ENCODE data around the gene MTHFD1L. TPM values are rescaled to one million over a fixed set of nuclear protein-coding genes. Genes with fewer than 3 reads are reported as not detected.

Gene MTHFD1L
- total and polyA plus RNA-seq, 9 of the 15 experiments (the other 6 are each of a cell fraction or from before 2014, with no cell fraction given): 20.9 to 128 (median 61.0) TPM

DNA sequence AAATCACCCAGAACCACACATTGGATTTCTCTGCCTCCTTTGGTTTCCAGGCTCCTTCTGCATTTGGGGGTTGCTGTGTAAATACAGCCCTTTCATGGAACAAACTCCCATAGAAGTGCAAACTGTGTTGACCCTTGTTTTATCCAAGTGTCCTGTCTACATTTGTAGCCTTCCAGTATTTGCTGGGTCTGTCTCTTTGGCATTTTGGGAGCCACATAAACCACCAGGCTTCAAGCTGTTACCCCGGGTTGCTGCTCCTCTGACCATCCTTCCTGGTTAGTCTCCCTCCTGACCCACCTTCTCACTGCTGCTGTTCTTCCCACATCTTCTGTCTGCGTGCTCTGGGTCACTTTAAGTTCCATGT lies 7.6 kb upstream of the MTHFD1L start:
- no peak for DNase-seq (ENCODE audit: extremely low read depth in 1 of 4, low spot score in 3 of 4)
- H3K9me3 ChIP-seq (replicated peaks; ENCODE audit: control insufficient read depth, insufficient read depth, low read depth, low read length): no peaks in the 10 kb centered on the region; the same call in 1 of the 2 replicates
- no peaks in the 10 kb centered on the region for H3K79me2 ChIP-seq (ENCODE audit: control insufficient read depth, insufficient read depth, low read length)
- H3K9me1 ChIP-seq (ENCODE audit: control insufficient read depth, insufficient read depth, low read length): no peaks in the 10 kb centered on the region
- H2AFZ ChIP-seq (ENCODE audit: low read depth, low read length): peak overlapping the region; percentile 47
- 10% methylated on average over 2 of the region's 2 CpGs for WGBS (ENCODE audit: insufficient coverage, low coverage, missing lambda C conversion rate)
- H3K4me2 ChIP-seq (ENCODE audit: insufficient read depth, low read length): no peak overlapping the region; the same call in 1 of the 2 replicates
- H3K27me3 ChIP-seq (ENCODE audit: control insufficient read depth in 2 of 2, insufficient read depth in 2 of 2, low read length in 2 of 2): peaks cover 0 to 10% of the 10 kb centered on the region in 2 experiments; a peak in 2 of 5 replicates
- ChIA-PET CTCF (ENCODE audit: low intra/inter-chr PET ratio) (interaction anchor here (0.6 kb wide), 1 partner anchor 40 kb away, joined by 3 read pairs; no protein-coding TSS in a partner anchor), POLR2A (interaction anchor here (0.9 kb wide), 1 partner anchor 31 kb away, joined by 3 read pairs; no protein-coding TSS in a partner anchor)
- no peak overlapping the region for H3K4me3 ChIP-seq
- peaks cover 0 to 22% of the 10 kb centered on the region in 2 experiments; a peak in 3 of 5 replicates for H3K4me1 ChIP-seq (replicated peaks in 1 of 2; ENCODE audit: control insufficient read depth in 2 of 2, insufficient read depth in 2 of 2, low read length in 2 of 2)
- ATAC-seq: no peak
- no peaks in the 10 kb centered on the region for H4K20me1 ChIP-seq (replicated peaks; ENCODE audit: control insufficient read depth, insufficient read depth, low read length)
- intact Hi-C loops (cut with micrococcal nuclease) (no loop called here), in situ Hi-C loops (cut with MboI) (no loop called here)
- FAIRE-seq: no peak
- TF ChIP-seq CBX8 (IDR thresholded peaks at IDR 0.05; ENCODE audit: borderline replicate concordance, extremely low read depth, low read depth, low read length, poor library complexity, severe bottlenecking) (no peak), RBM25 (IDR thresholded peaks at IDR 0.05; ENCODE audit: low read depth, low read length, severe bottlenecking) (no peak), HNRNPK (IDR thresholded peaks at IDR 0.05; ENCODE audit: low read depth, low read length, poor library complexity, severe bottlenecking) (no peak), ZFP36 (IDR thresholded peaks at IDR 0.05; ENCODE audit: low read depth, low read length, partially characterized antibody) (no peak), HNRNPL (IDR thresholded peaks at IDR 0.05; ENCODE audit: low read depth, low read length) (no peak), ZNF311 (CRISPR knock-in tag; IDR thresholded peaks at IDR 0.05) (no peak)
- H3K36me3 ChIP-seq (ENCODE audit: control insufficient read depth, insufficient read depth, low read length): no peaks in the 10 kb centered on the region
- no peak overlapping the region for H3K27ac ChIP-seq (ENCODE audit: extremely low read depth, low read depth, low read length)
- BruUV-seq (replicated peaks): no TSS peak
- no peak overlapping the region for H3K9ac ChIP-seq (ENCODE audit: insufficient read depth in 1 of 2, low read depth in 2 of 2, low read length in 2 of 2)

All from K562 (cell line).